Keratinocyte (primary cell): ENCODE measurements around the gene SPATA13. TPM values are rescaled to one million over a fixed set of nuclear protein-coding genes. Genes with fewer than 3 reads are reported as not detected.

ENCODE experiments used
- DNase-seq: peaks from one replicate; pipeline ENCODE4 v3.0.0-alpha.2; 2011; ENCODE audit warnings: low read depth, missing footprints, low spot score
- FAIRE-seq: peaks from 2 replicates; lab custom pipeline; 2011; peaks lifted over from hg19 to GRCh38; lab: Jason Lieb, UNC
- H2AFZ ChIP-seq: 2 replicates; pipeline ENCODE4 v1.6.0; 2012; ENCODE audit warnings: low read length, control low read depth, inconsistent platforms; ENCODE audit not compliant: control insufficient read depth
- H3K27ac ChIP-seq: 2 replicates; pipeline ENCODE4 v1.5.1; 2011; ENCODE audit warnings: low read length; ENCODE audit not compliant: control insufficient read depth, insufficient read depth
- H3K27me3 ChIP-seq: 3 replicates; pipeline ENCODE4 v1.6.0; 2011; ENCODE audit warnings: low read length; ENCODE audit not compliant: control insufficient read depth, insufficient read depth; ENCODE audit errors: extremely low read depth
- H3K36me3 ChIP-seq, 2 experiments: 2 replicates in 1 of 2; 3 replicates in 1 of 2; pipeline ENCODE4 v1.5.1; 2011; ENCODE audit warnings: low read length in 2 of 2, mild to moderate bottlenecking in 1 of 2; ENCODE audit not compliant: control insufficient read depth in 2 of 2, insufficient read depth in 2 of 2; ENCODE audit errors: extremely low read depth in 1 of 2
- H3K4me1 ChIP-seq: 3 replicates; pipeline ENCODE4 v1.5.1; 2011; ENCODE audit warnings: low read length; ENCODE audit not compliant: control insufficient read depth, insufficient read depth; ENCODE audit errors: extremely low read depth
- H3K4me2 ChIP-seq: 3 replicates; pipeline ENCODE4 v1.6.0; 2011; ENCODE audit warnings: low read depth, low read length; ENCODE audit not compliant: control insufficient read depth, insufficient read depth; ENCODE audit errors: extremely low read depth
- H3K4me3 ChIP-seq, 3 experiments: fragments of 200-600 bp in 1 of 3; sonication (generic) in 1 of 3; 2 replicates in 2 of 3; 3 replicates in 1 of 3; pipeline ENCODE4 v1.5.1; 2011 to 2016; ENCODE audit warnings: low read length in 3 of 3, mild to moderate bottlenecking in 3 of 3, control low read depth in 2 of 3, inconsistent platforms in 1 of 3, low read depth in 1 of 3, mixed read lengths in 1 of 3, mixed run types in 1 of 3, moderate library complexity in 1 of 3; ENCODE audit not compliant: control insufficient read depth in 2 of 3, insufficient read depth in 2 of 3; ENCODE audit errors: extremely low read depth in 1 of 3
- H3K79me2 ChIP-seq: 2 replicates; pipeline ENCODE4 v1.6.0; 2012; ENCODE audit warnings: low read length; ENCODE audit not compliant: control insufficient read depth, insufficient read depth
- H3K9ac ChIP-seq: 3 replicates; pipeline ENCODE4 v1.6.0; 2011; ENCODE audit warnings: low read length; ENCODE audit not compliant: control insufficient read depth, insufficient read depth; ENCODE audit errors: extremely low read depth
- H3K9me1 ChIP-seq: 3 replicates; pipeline ENCODE4 v1.6.0; 2011; ENCODE audit warnings: low read length; ENCODE audit not compliant: control insufficient read depth, insufficient read depth; ENCODE audit errors: extremely low read depth
- H3K9me3 ChIP-seq: 2 replicates; pipeline ENCODE4 v1.5.1; 2012; ENCODE audit warnings: low read depth, low read length; ENCODE audit not compliant: control insufficient read depth
- H4K20me1 ChIP-seq: 3 replicates; pipeline ENCODE4 v1.6.0; 2011; ENCODE audit warnings: low read length; ENCODE audit not compliant: control insufficient read depth, insufficient read depth; ENCODE audit errors: extremely low read depth
- EZH2 ChIP-seq: IDR thresholded peaks from one replicate; pipeline ENCODE4 v1.6.1; 2012; ENCODE audit warnings: inconsistent platforms, mild to moderate bottlenecking, low read length, moderate library complexity
- dilution Hi-C: fragments of 300-500 bp; cut with MboI; formaldehyde crosslinking; loops from one replicate; pipeline ENCODE4 v1.7.0; 2020; ENCODE audit warnings: low sequenced_read_pairs; ENCODE audit not compliant: extremely low pct_ligation_motif_present
- polyA plus RNA-seq, 5 experiments: library from polyadenylated mRNA; depleted of rRNA in 3 of 5; stranded (reverse) in 3 of 5; stranded (forward) in 1 of 5; unstranded in 1 of 5; fragments of >200 nt; gene quantifications; 1 replicate in 1 of 5; 2 replicates in 3 of 5; 3 replicates in 1 of 5; pipeline versions ENCODE4 v1.2.1 to v1.2.3, GENCODE V29; 2011 to 2012; ENCODE audit warnings: missing spikeins in 2 of 5, low read depth in 1 of 5, low replicate concordance in 1 of 5
- TF ChIP-seq, protein P1 (sequence below), 3 experiments: IDR thresholded peaks in 1 of 3; conservative IDR thresholded peaks in 1 of 3; optimal IDR thresholded peaks in 1 of 3; 2 replicates in 2 of 3; 3 replicates in 1 of 3; pipeline versions ENCODE3 to v1.5.1; 2011; ENCODE audit warnings: low read length in 3 of 3, mild to moderate bottlenecking in 3 of 3, moderate library complexity in 2 of 3, control low read depth in 1 of 3, inconsistent platforms in 1 of 3; ENCODE audit not compliant: insufficient read depth in 2 of 3; ENCODE audit errors: extremely low read depth in 1 of 3

SPATA13 gene
- polyA plus RNA-seq, 1 donor (not counting 4 experiments of a cell fraction or from before 2014, with no cell fraction given) = 1.2 TPM

DNA sequence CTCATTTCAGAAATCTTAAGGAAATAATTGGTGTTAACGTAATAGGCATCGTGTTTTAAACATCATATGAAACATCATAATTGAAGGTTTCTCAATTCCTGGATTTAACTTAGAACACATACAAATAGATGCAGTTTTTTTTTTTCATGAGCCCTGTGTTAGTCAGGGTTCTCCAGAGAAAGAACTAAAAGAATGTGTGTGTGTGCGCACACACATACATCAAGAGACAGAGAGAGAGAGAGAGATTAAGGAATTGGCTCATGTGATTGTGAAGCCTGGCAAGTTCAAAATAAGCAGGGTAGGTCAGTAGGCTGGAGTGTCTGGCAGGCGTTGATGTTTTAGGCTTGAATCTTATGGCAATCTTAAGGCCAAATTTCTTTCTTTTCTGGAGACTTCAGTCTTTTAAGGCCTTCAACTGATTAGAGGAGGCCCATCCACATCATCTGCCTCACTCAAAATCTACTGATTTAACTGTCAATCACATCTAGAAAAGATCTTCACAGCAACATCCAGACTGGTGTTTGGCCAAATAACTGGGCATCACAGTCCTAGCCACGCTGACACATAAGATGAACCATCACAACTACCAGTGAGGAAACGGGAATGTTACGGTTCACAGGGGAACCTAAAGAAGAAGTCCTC lies 25.2 kb downstream of the SPATA13 start:
- Histone ChIP-seq H3K9ac (no peak overlapping the region), H3K27me3 (no peaks in the 10 kb centered on the region), H3K4me3 (no peak overlapping the region), H3K36me3 (no peaks in the 10 kb centered on the region), H3K79me2 (no peaks in the 10 kb centered on the region), H3K4me1 (no peaks in the 10 kb centered on the region), H2AFZ (no peak overlapping the region), H3K4me2 (no peak overlapping the region), H4K20me1 (no peaks in the 10 kb centered on the region), H3K9me1 (no peaks in the 10 kb centered on the region), H3K27ac (no peak overlapping the region), H3K9me3 (no peaks in the 10 kb centered on the region)
- no peak for FAIRE-seq
- DNase-seq = no peak
- dilution Hi-C loops = no loop called here
- TF ChIP-seq, protein P1, sequence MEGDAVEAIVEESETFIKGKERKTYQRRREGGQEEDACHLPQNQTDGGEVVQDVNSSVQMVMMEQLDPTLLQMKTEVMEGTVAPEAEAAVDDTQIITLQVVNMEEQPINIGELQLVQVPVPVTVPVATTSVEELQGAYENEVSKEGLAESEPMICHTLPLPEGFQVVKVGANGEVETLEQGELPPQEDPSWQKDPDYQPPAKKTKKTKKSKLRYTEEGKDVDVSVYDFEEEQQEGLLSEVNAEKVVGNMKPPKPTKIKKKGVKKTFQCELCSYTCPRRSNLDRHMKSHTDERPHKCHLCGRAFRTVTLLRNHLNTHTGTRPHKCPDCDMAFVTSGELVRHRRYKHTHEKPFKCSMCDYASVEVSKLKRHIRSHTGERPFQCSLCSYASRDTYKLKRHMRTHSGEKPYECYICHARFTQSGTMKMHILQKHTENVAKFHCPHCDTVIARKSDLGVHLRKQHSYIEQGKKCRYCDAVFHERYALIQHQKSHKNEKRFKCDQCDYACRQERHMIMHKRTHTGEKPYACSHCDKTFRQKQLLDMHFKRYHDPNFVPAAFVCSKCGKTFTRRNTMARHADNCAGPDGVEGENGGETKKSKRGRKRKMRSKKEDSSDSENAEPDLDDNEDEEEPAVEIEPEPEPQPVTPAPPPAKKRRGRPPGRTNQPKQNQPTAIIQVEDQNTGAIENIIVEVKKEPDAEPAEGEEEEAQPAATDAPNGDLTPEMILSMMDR (optimal IDR thresholded peaks at IDR 0.05 in 1 of 3, IDR thresholded peaks at IDR 0.05 in 1 of 3, conservative IDR thresholded peaks at IDR 0.05 in 1 of 3; ENCODE audit: extremely low read depth in 1 of 3, insufficient read depth in 2 of 3, low read length in 3 of 3) = no peak
- TF ChIP-seq EZH2 = no peak

DNA sequence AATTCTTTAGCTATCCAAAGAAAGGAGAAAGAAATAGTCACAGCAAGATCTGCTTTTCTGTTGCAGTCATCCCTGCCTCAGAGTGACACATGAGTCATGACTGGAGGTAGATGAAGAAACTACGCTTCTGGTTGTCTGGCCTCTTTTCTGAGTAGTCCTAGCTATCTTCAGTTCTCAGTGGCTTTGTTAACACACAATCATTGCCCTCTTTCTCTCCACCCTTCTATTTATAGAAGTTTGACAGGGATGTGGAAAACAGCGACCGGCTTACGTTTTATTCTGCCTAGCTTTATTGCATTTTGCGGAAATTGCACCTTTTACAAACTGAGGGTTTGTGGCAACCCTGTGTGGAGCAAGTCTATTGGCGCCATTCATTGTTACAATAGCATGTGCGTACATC lies 26.7 kb downstream of the SPATA13 start:
- Histone ChIP-seq H3K4me1 (no peaks in the 10 kb centered on the region), H3K27ac (no peak overlapping the region), H3K4me2 (no peak overlapping the region), H3K4me3 (no peak overlapping the region), H3K9ac (no peak overlapping the region), H3K36me3 (no peaks in the 10 kb centered on the region), H3K79me2 (no peaks in the 10 kb centered on the region), H4K20me1 (no peaks in the 10 kb centered on the region), H3K9me3 (no peaks in the 10 kb centered on the region), H3K27me3 (no peaks in the 10 kb centered on the region), H3K9me1 (no peaks in the 10 kb centered on the region), H2AFZ (no peak overlapping the region)
- TF ChIP-seq, protein P1 (optimal IDR thresholded peaks at IDR 0.05 in 1 of 3, IDR thresholded peaks at IDR 0.05 in 1 of 3, conservative IDR thresholded peaks at IDR 0.05 in 1 of 3; ENCODE audit: extremely low read depth in 1 of 3, insufficient read depth in 2 of 3, low read length in 3 of 3) = no peak
- TF ChIP-seq EZH2 = no peak
- no peak for FAIRE-seq
- no peak for DNase-seq
- dilution Hi-C loops = no loop called here
